Measurements from ENCODE around the gene NCS1. TPM values are rescaled to one million over a fixed set of nuclear protein-coding genes. Genes with fewer than 3 reads are reported as not detected.
"Not testable (repeated sequence)": the region's sequence is repeated elsewhere in the genome, so short reads cannot be mapped to it uniquely, and the experiment has no call there.

Gene NCS1
- total RNA-seq, 1 donor from 2014 or later = 58.7 TPM

GRCh38 chr9:130262771-130263170, 90.6 kb downstream of the NCS1 start:
- DNase-seq (ENCODE audit: low read depth) = no peak

- DNase-seq (ENCODE audit: low read depth) = peak; percentile 29
Measured at GRCh38 chr9:130263601-130264413, 91.6 kb downstream of the NCS1 start.

GRCh38 chr9:130264414-130265350, 92.5 kb downstream of the NCS1 start:
- no peak for DNase-seq (ENCODE audit: low read depth)

- no peak for DNase-seq (ENCODE audit: low read depth)
Measured at GRCh38 chr9:130265431-130266235, 93.4 kb downstream of the NCS1 start, which contains the start of gene HMCN2. Gene HMCN2 (plus strand): TSS chr9:130265760. CDS start chr9:130265879, 119 bp downstream.

GRCh38 chr9:130266236-130267098, 94.3 kb downstream of the NCS1 start:
- DNase-seq (ENCODE audit: low read depth) = no peak

- no peak for DNase-seq (ENCODE audit: low read depth)
Measured at GRCh38 chr9:130267930-130268329, 95.7 kb downstream of the NCS1 start.

GRCh38 chr9:130268521-130269211, 96.5 kb downstream of the NCS1 start:
- DNase-seq (ENCODE audit: low read depth) = no peak

GRCh38 chr9:130271473-130271872, 99.3 kb downstream of the NCS1 start:
- no peak for DNase-seq (ENCODE audit: low read depth)

GRCh38 chr9:130275156-130275555, 103.0 kb downstream of the NCS1 start:
- no peak for DNase-seq (ENCODE audit: low read depth)

- peak; percentile 28 for DNase-seq (ENCODE audit: low read depth)
Measured at GRCh38 chr9:130276121-130276520, 103.9 kb downstream of the NCS1 start.

- no peak for DNase-seq (ENCODE audit: low read depth)
Measured at GRCh38 chr9:130276955-130277354, 104.8 kb downstream of the NCS1 start.

- not testable (repeated sequence) for DNase-seq (ENCODE audit: low read depth)
Measured at GRCh38 chr9:130277525-130277924, 105.3 kb downstream of the NCS1 start.

- DNase-seq (ENCODE audit: low read depth) = no peak
Measured at GRCh38 chr9:130283539-130284248, 111.5 kb downstream of the NCS1 start.

- no peak for DNase-seq (ENCODE audit: low read depth)
Measured at GRCh38 chr9:130284249-130284625, 112.0 kb downstream of the NCS1 start.

- no peak for DNase-seq (ENCODE audit: low read depth)
Measured at GRCh38 chr9:130284690-130285089, 112.5 kb downstream of the NCS1 start.

GRCh38 chr9:130285271-130285670, 113.1 kb downstream of the NCS1 start:
- DNase-seq (ENCODE audit: low read depth) = no peak

GRCh38 chr9:130286072-130286770, 114.0 kb downstream of the NCS1 start:
- no peak for DNase-seq (ENCODE audit: low read depth)
